ENCODE data around the gene IMMP2L.

GRCh38 chr7:111202321-111202720 lies 360.0 kb downstream of the IMMP2L start:
- no peak for TF ChIP-seq POLR2A (IDR thresholded peaks at IDR 0.05; ENCODE audit: low read depth, low read length)
- TF ChIP-seq, protein P1, sequence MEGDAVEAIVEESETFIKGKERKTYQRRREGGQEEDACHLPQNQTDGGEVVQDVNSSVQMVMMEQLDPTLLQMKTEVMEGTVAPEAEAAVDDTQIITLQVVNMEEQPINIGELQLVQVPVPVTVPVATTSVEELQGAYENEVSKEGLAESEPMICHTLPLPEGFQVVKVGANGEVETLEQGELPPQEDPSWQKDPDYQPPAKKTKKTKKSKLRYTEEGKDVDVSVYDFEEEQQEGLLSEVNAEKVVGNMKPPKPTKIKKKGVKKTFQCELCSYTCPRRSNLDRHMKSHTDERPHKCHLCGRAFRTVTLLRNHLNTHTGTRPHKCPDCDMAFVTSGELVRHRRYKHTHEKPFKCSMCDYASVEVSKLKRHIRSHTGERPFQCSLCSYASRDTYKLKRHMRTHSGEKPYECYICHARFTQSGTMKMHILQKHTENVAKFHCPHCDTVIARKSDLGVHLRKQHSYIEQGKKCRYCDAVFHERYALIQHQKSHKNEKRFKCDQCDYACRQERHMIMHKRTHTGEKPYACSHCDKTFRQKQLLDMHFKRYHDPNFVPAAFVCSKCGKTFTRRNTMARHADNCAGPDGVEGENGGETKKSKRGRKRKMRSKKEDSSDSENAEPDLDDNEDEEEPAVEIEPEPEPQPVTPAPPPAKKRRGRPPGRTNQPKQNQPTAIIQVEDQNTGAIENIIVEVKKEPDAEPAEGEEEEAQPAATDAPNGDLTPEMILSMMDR (IDR thresholded peaks at IDR 0.05; ENCODE audit: extremely low read depth in 1 of 2, insufficient read depth in 1 of 2, low read depth in 1 of 2, low read length in 2 of 2): no peak
